Hepatocyte (in vitro differentiated cells): ENCODE data around the gene CCDC24. TPM values are rescaled to one million over a fixed set of nuclear protein-coding genes. Genes with fewer than 3 reads are reported as not detected.
A peak's percentile ranks its signal among the peaks of the same experiment; 100 is the strongest.

Experiments used
- DNase-seq: peaks from one replicate; pipeline ENCODE4 v3.0.0-alpha.2; 2016; ENCODE audit warnings: low spot score
- H2AFZ ChIP-seq: fragments of 200-600 bp; sonication (generic); 2 replicates; pipeline ENCODE4 v1.6.0; 2016; ENCODE audit warnings: antibody characterized with exemption, mild to moderate bottlenecking
- H3K27ac ChIP-seq: fragments of 200-600 bp; sonication (generic); 2 replicates; pipeline ENCODE4 v1.5.1; 2016; ENCODE audit warnings: mild to moderate bottlenecking
- H3K27me3 ChIP-seq: fragments of 200-600 bp; sonication (generic); 2 replicates; pipeline ENCODE4 v1.6.1; 2016
- H3K36me3 ChIP-seq: fragments of 200-600 bp; sonication (generic); replicated peaks from 2 replicates; pipeline ENCODE4 v1.5.1; 2016; ENCODE audit warnings: low read depth; ENCODE audit not compliant: insufficient read depth
- H3K4me1 ChIP-seq: fragments of 200-600 bp; sonication (generic); 2 replicates; pipeline ENCODE4 v1.5.1; 2016; ENCODE audit warnings: mild to moderate bottlenecking, moderate library complexity; ENCODE audit not compliant: insufficient read depth
- H3K4me2 ChIP-seq: fragments of 200-600 bp; sonication (generic); 2 replicates; pipeline ENCODE4 v1.6.0; 2016
- H3K4me3 ChIP-seq: fragments of 200-600 bp; sonication (generic); 2 replicates; pipeline ENCODE4 v1.5.1; 2016; ENCODE audit warnings: mild to moderate bottlenecking
- H3K79me2 ChIP-seq: fragments of 200-600 bp; sonication (generic); 2 replicates; pipeline ENCODE4 v1.6.0; 2017; ENCODE audit warnings: mild to moderate bottlenecking
- H3K9me2 ChIP-seq: fragments of 200-600 bp; sonication (generic); replicated peaks from 2 replicates; pipeline ENCODE4 v1.6.0; 2017; ENCODE audit warnings: mild to moderate bottlenecking; ENCODE audit not compliant: insufficient read depth
- H3K9me3 ChIP-seq: fragments of 200-600 bp; sonication (generic); 2 replicates; pipeline ENCODE4 v1.5.1; 2016; ENCODE audit warnings: low read depth, mild to moderate bottlenecking
- H4K20me1 ChIP-seq: fragments of 200-600 bp; sonication (generic); 2 replicates; pipeline ENCODE4 v1.6.0; 2016; ENCODE audit warnings: mild to moderate bottlenecking; ENCODE audit not compliant: insufficient read depth, poor library complexity, severe bottlenecking
- EZH2 ChIP-seq: fragments of 200-600 bp; sonication (generic); IDR thresholded peaks from 2 replicates; pipeline ENCODE4 v1.6.1; 2016; ENCODE audit warnings: antibody characterized with exemption, mild to moderate bottlenecking, borderline replicate concordance
- EZH2phosphoT487 ChIP-seq: fragments of 200-600 bp; sonication (generic); IDR thresholded peaks from one replicate; pipeline ENCODE4 v1.6.1; 2018; ENCODE audit warnings: antibody characterized with exemption, mild to moderate bottlenecking, low read depth, moderate library complexity; ENCODE audit not compliant: unreplicated experiment, severe bottlenecking
- WGBS: methylation state at CpG from one replicate; pipeline ENCODE4 v1.1.6; 2016; ENCODE audit warnings: low lambda C conversion rate; ENCODE audit errors: missing lambda C conversion rate; 5-methylcytosine and 5-hydroxymethylcytosine counted together
- polyA plus RNA-seq: library from polyadenylated mRNA; unstranded; fragments of >200 nt; fragmentation: Nextera tagmentation; extraction: Ambion mirVana; gene quantifications from 2 replicates; pipeline ENCODE4 v1.2.1, GENCODE V29; 2016
- total RNA-seq: library from RNA; depleted of rRNA; stranded (reverse); fragments of >200 nt; gene quantifications from 2 replicates; pipeline ENCODE4 v1.2.3, GENCODE V29; 2014
- TF ChIP-seq, protein P1 (sequence below): fragments of 200-600 bp; sonication (generic); IDR thresholded peaks from 2 replicates; pipeline ENCODE4 v1.5.1; 2016; ENCODE audit warnings: antibody characterized with exemption, mild to moderate bottlenecking; ENCODE audit not compliant: poor library complexity

CCDC24 gene
- total and polyA plus RNA-seq, 2 experiments from 2014 or later, result 13.2 to 23.7 TPM

DNA sequence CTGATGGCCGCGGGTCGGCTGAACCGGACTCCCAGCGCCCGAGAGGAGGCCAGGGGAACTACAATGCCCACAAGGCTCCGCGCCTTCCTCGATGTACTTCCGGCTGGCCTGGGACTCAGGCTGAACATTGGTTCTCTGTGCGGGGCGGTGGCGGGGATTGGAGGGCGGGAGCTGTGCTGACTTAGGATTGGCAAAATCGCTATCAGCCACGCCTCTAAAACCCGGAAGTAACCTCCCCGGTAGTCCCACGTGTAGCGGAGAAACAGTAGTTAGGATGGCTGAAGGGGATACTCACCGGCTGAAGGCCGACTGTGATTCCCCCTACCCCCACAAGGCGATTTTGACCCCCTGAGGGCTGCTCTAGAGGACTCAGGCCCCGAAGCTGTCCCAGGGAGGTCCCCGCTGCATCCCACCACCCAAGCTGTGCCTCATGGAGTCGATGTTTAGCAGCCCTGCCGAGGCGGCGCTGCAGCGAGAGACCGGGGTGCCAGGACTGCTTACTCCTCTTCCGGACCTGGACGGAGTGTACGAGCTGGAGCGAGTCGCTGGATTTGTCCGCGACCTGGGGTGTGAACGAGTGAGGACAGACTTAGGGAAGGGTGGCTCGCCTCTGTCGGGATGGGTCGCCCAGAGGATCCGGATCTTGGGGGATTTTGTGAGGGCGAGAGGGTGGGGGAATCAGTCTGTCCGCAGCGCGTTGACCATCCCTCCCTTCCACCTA is 21.5 kb upstream of the CCDC24 start, which contains the start of gene DPH2:
TSS of gene DPH2 (plus strand) at position 265 of the 721 bp plus-strand sequence. CDS start at position 431, 166 bp downstream.
- peaks cover 10% of the 10 kb centered on the region for H3K79me2 ChIP-seq
- H3K36me3 ChIP-seq, result no peaks in the 10 kb centered on the region
- WGBS, result 2% methylated on average over 44 of the region's 47 CpGs
- DNase-seq, result peak; percentile 97
- peaks cover 6% of the 10 kb centered on the region for H3K4me1 ChIP-seq
- no peaks in the 10 kb centered on the region for H3K9me2 ChIP-seq
- H4K20me1 ChIP-seq, result no peaks in the 10 kb centered on the region
- H3K4me3 ChIP-seq, result peak within 1 kb of the TSS; percentile 64
- no peak within 1 kb of the TSS for H2AFZ ChIP-seq
- H3K27ac ChIP-seq, result no peak within 1 kb of the TSS
- no peaks in the 10 kb centered on the region for H3K27me3 ChIP-seq
- H3K9me3 ChIP-seq, result no peaks in the 10 kb centered on the region
- TF ChIP-seq EZH2phosphoT487 (no peak), EZH2 (no peak)
- TF ChIP-seq, protein P1, sequence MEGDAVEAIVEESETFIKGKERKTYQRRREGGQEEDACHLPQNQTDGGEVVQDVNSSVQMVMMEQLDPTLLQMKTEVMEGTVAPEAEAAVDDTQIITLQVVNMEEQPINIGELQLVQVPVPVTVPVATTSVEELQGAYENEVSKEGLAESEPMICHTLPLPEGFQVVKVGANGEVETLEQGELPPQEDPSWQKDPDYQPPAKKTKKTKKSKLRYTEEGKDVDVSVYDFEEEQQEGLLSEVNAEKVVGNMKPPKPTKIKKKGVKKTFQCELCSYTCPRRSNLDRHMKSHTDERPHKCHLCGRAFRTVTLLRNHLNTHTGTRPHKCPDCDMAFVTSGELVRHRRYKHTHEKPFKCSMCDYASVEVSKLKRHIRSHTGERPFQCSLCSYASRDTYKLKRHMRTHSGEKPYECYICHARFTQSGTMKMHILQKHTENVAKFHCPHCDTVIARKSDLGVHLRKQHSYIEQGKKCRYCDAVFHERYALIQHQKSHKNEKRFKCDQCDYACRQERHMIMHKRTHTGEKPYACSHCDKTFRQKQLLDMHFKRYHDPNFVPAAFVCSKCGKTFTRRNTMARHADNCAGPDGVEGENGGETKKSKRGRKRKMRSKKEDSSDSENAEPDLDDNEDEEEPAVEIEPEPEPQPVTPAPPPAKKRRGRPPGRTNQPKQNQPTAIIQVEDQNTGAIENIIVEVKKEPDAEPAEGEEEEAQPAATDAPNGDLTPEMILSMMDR, result no peak
- H3K4me2 ChIP-seq, result peak within 1 kb of the TSS; percentile 87

DNA sequence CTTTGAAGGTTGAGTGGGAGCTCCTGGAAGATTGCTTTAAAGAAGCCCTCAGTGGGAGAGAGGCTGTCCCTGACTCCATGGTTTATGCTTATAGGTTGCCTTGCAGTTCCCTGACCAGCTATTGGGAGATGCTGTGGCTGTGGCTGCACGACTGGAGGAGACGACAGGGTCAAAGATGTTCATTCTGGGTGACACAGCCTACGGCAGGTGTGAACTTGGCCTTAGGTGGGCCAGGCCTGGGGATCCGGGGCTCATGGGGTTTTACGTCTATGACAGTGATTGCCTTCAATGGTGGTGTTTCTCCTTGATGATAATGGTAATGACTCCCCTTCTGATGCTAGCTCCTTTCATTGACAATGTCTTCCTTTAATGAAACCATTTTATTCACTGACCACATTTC is 20.9 kb upstream of the CCDC24 start:
- Histone ChIP-seq H3K4me3 (peak overlapping the region; percentile 64), H3K27me3 (no peaks in the 10 kb centered on the region), H3K4me1 (peaks cover 7% of the 10 kb centered on the region), H4K20me1 (peaks cover 2% of the 10 kb centered on the region), H3K79me2 (peaks cover 16% of the 10 kb centered on the region), H3K36me3 (no peaks in the 10 kb centered on the region), H2AFZ (no peak overlapping the region), H3K27ac (no peak overlapping the region), H3K4me2 (peak overlapping the region; percentile 87), H3K9me3 (no peaks in the 10 kb centered on the region), H3K9me2 (no peaks in the 10 kb centered on the region)
- TF ChIP-seq EZH2 (no peak), EZH2phosphoT487 (no peak)
- TF ChIP-seq, protein P1, result no peak
- WGBS, result 63% methylated on average over 5 of the region's 5 CpGs
- DNase-seq, result no peak

DNA sequence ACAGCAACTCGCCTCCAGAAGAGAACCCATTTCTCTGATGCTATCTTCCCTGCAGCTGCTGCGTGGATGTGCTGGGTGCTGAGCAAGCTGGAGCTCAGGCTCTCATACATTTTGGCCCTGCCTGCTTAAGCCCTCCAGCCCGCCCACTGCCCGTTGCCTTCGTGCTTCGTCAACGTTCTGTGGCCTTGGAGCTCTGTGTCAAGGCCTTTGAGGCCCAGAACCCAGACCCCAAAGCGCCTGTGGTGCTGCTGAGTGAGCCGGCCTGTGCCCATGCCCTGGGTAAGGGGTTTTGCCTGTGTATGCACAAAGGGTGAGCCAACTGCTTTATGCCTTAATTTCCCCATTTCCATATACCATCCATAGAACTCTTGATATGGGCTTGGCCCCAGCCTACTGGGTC is 20.5 kb upstream of the CCDC24 start:
- no peak for TF ChIP-seq EZH2phosphoT487
- TF ChIP-seq, protein P1, result no peak
- TF ChIP-seq EZH2, result no peak
- no peak for DNase-seq
- H3K27ac ChIP-seq, result no peak overlapping the region
- peak overlapping the region; percentile 87 for H3K4me2 ChIP-seq
- no peaks in the 10 kb centered on the region for H3K9me3 ChIP-seq
- WGBS, result 94% methylated on average over 9 of the region's 9 CpGs
- peaks cover 6% of the 10 kb centered on the region for H4K20me1 ChIP-seq
- peaks cover 20% of the 10 kb centered on the region for H3K79me2 ChIP-seq
- H3K4me1 ChIP-seq, result peaks cover 11% of the 10 kb centered on the region
- no peaks in the 10 kb centered on the region for H3K36me3 ChIP-seq
- H3K27me3 ChIP-seq, result no peaks in the 10 kb centered on the region
- no peaks in the 10 kb centered on the region for H3K9me2 ChIP-seq
- no peak overlapping the region for H2AFZ ChIP-seq
- no peak overlapping the region for H3K4me3 ChIP-seq
